Measurements from ENCODE around the gene HSF2. TPM values are rescaled to one million over a fixed set of nuclear protein-coding genes. Genes with fewer than 3 reads are reported as not detected.
A peak's percentile ranks its signal among the peaks of the same experiment; 100 is the strongest.

HSF2 gene
- total RNA-seq, 4 donors from 2014 or later, result 26.8 to 29.9 (median 28.4) TPM

DNA sequence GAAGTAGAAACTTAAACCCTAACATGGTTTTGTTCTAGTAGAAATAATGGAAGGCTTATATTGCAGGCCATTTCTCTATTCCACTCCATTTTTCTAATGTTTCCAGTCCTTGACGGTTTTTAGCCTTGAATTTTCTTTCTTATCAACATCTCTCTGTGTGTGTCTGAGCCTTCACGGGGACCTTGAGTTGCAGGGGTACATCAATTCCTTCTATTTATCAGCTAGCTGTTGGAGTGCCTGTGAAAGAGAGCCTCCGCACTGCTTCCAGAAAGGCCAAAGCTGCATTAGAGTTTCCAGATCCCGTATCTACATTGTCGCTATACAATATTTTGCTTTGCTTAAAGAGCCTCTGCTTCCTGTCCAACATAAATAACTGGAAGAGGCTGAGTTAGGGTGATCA, 5.4 kb upstream of the HSF2 start:
- TF ChIP-seq, protein P1, sequence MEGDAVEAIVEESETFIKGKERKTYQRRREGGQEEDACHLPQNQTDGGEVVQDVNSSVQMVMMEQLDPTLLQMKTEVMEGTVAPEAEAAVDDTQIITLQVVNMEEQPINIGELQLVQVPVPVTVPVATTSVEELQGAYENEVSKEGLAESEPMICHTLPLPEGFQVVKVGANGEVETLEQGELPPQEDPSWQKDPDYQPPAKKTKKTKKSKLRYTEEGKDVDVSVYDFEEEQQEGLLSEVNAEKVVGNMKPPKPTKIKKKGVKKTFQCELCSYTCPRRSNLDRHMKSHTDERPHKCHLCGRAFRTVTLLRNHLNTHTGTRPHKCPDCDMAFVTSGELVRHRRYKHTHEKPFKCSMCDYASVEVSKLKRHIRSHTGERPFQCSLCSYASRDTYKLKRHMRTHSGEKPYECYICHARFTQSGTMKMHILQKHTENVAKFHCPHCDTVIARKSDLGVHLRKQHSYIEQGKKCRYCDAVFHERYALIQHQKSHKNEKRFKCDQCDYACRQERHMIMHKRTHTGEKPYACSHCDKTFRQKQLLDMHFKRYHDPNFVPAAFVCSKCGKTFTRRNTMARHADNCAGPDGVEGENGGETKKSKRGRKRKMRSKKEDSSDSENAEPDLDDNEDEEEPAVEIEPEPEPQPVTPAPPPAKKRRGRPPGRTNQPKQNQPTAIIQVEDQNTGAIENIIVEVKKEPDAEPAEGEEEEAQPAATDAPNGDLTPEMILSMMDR (IDR thresholded peaks at IDR 0.05), result no peak
- TF ChIP-seq EP300 (IDR thresholded peaks at IDR 0.05) (no peak), POLR2A (IDR thresholded peaks at IDR 0.05; ENCODE audit: low read depth) (no peak), POLR2AphosphoS5 (IDR thresholded peaks at IDR 0.05) (no peak)
- Histone ChIP-seq H3K9me3 (no peaks in the 10 kb centered on the region), H3K4me1 (peaks cover 4 to 40% (median 36%) of the 10 kb centered on the region in 4 donors), H3K36me3 (no peaks in the 10 kb centered on the region), H3K4me3 (no peak overlapping the region), H3K27me3 (no peaks in the 10 kb centered on the region), H3K27ac (replicated peaks in 1 of 4) (peak overlapping the region; percentile 37 to 56 (median 43))
- no peak for DNase-seq (ENCODE audit: extremely low spot score)
- intact Hi-C loops (cut with DNase I), result no loop called here
- 82% methylated on average over 5 of the region's 5 CpGs for WGBS

DNA sequence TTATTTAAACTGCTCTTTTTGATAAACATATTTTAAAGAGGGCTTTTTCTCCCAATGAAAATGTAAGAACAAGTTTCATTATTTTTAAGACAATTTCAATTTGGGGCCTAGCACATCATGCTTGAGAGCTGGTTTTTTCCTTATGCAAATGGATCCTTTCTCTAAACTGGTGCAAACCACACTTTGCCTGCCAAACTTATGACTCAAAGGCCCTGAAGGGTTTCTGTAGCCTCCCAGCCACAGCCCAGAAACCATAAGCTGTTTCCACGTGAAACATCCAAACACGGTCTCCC, 451 bp upstream of the HSF2 start:
- no peak for TF ChIP-seq POLR2A (IDR thresholded peaks at IDR 0.05; ENCODE audit: low read depth)
- no peak for TF ChIP-seq EP300 (IDR thresholded peaks at IDR 0.05)
- no peak for TF ChIP-seq POLR2AphosphoS5 (IDR thresholded peaks at IDR 0.05)
- TF ChIP-seq, protein P1 (IDR thresholded peaks at IDR 0.05), result no peak
- no peak for DNase-seq (ENCODE audit: extremely low spot score)
- H3K9me3 ChIP-seq, result no peaks in the 10 kb centered on the region
- H3K27ac ChIP-seq (replicated peaks in 1 of 4), result peak overlapping the region; percentile 69 to 97 (median 94)
- peaks cover 5 to 55% (median 51%) of the 10 kb centered on the region in 4 donors for H3K4me1 ChIP-seq
- H3K36me3 ChIP-seq, result no peaks in the 10 kb centered on the region
- peak overlapping the region; percentile 76 to 97 (median 95) for H3K4me3 ChIP-seq
- 0% methylated on average over 2 of the region's 2 CpGs for WGBS
- no peaks in the 10 kb centered on the region for H3K27me3 ChIP-seq
- intact Hi-C loops (cut with DNase I), result no loop called here

DNA sequence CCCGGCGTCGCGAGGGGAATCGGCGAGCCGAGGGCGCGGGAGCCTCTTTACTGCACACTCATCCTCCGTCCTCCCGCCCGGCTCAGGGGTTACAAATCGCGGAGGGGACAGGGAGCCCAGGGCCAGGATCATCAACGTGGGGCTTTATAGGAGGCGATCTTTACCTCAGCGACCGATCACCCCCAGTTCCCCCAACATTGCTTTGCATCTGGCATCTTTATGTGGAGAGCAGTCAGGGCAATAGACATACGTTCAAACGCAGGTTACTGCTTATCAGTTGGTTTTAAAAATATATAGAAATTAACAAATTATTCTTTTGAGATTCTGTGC, 634 bp downstream of the HSF2 start:
- Histone ChIP-seq H3K36me3 (no peaks in the 10 kb centered on the region), H3K9me3 (no peaks in the 10 kb centered on the region), H3K27ac (replicated peaks in 1 of 4) (peak overlapping the region; percentile 92 to 97 (median 95)), H3K4me1 (peaks cover 5 to 56% (median 48%) of the 10 kb centered on the region in 4 donors), H3K4me3 (peak overlapping the region; percentile 76 to 97 (median 95)), H3K27me3 (no peaks in the 10 kb centered on the region)
- intact Hi-C loops (cut with DNase I), result loop anchor here (5.0 kb wide), 1 partner anchor 72 kb away; the partner anchor contains the start of gene SERINC1
- no peak for TF ChIP-seq EP300 (IDR thresholded peaks at IDR 0.05)
- no peak for TF ChIP-seq POLR2A (IDR thresholded peaks at IDR 0.05; ENCODE audit: low read depth)
- TF ChIP-seq POLR2AphosphoS5 (IDR thresholded peaks at IDR 0.05), result no peak
- TF ChIP-seq, protein P1 (IDR thresholded peaks at IDR 0.05), result no peak
- DNase-seq (ENCODE audit: extremely low spot score), result no peak
- WGBS, result 0% methylated on average over 4 of the region's 20 CpGs

DNA sequence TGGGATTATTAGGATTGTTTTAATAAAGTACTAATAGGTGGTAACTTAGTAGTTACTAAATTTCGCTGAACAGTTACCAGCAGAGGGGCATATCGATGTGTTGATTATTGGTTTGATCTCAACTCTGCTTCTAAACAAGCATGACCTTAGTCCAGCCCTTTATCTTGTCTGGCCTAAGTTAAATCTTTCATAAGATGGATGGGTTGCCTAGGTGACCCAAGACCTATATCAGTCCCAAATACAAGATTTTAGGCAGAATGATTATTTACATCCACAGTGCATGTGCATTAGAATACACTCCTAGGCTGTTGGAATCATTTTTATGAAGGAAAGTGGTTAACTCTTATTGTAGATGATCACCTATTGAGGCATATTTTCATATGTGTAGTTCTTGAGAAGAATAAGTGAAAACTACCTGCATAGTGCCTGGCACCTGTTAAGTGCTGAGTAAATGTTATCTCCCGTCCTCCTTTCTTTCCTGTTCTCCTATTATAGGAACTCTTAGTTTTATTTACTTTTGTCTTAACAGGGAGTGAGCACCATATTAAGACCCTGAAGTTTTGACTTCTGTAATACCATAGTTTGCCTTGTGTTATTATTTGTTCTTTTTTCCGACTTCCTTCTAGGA, 1.1 kb downstream of the HSF2 start:
- intact Hi-C loops (cut with DNase I), result loop anchor here (5.0 kb wide), 1 partner anchor 72 kb away; the partner anchor contains the start of gene SERINC1
- peak overlapping the region; percentile 92 to 97 (median 95) for H3K27ac ChIP-seq (replicated peaks in 1 of 4)
- 32% methylated on average over 4 of the region's 4 CpGs for WGBS
- no peak for TF ChIP-seq EP300 (IDR thresholded peaks at IDR 0.05)
- no peak for TF ChIP-seq POLR2A (IDR thresholded peaks at IDR 0.05; ENCODE audit: low read depth)
- TF ChIP-seq, protein P1 (IDR thresholded peaks at IDR 0.05), result no peak
- no peak for TF ChIP-seq POLR2AphosphoS5 (IDR thresholded peaks at IDR 0.05)
- H3K4me1 ChIP-seq, result peaks cover 5 to 61% (median 50%) of the 10 kb centered on the region in 4 donors
- H3K4me3 ChIP-seq, result peak overlapping the region; percentile 76 to 97 (median 95)
- no peaks in the 10 kb centered on the region for H3K9me3 ChIP-seq
- no peak for DNase-seq (ENCODE audit: extremely low spot score)
- no peaks in the 10 kb centered on the region for H3K36me3 ChIP-seq
- H3K27me3 ChIP-seq, result no peaks in the 10 kb centered on the region

Data from esophagus muscularis mucosa (tissue), 4 donors.